Liver (tissue), 9 donors: ENCODE results near the gene KLF13. TPM values are rescaled to one million over a fixed set of nuclear protein-coding genes. Genes with fewer than 3 reads are reported as not detected.

Source experiments
- DNase-seq: peaks from one replicate; pipeline ENCODE4 v3.0.0-alpha.2; 2017; ENCODE audit warnings: low spot score
- H3K27ac ChIP-seq, 2 donors: one replicate each; pipeline ENCODE4 v1.7.0; 2013; ENCODE audit warnings: inconsistent platforms in 2 of 2, low read length in 2 of 2, control low read depth in 1 of 2, low read depth in 1 of 2, mild to moderate bottlenecking in 1 of 2
- H3K27me3 ChIP-seq, 4 donors: one replicate each; pipeline versions ENCODE4 v1.6.1 to v1.7.0; 2013; ENCODE audit warnings: low read length in 3 of 4, inconsistent platforms in 1 of 4, mild to moderate bottlenecking in 1 of 4, moderate library complexity in 1 of 4; ENCODE audit not compliant: control insufficient read depth in 4 of 4, insufficient read depth in 4 of 4
- H3K36me3 ChIP-seq, 4 donors: one replicate each; pipeline versions ENCODE4 v1.6.1 to v1.7.0; 2013; ENCODE audit warnings: low read length in 3 of 4, mild to moderate bottlenecking in 3 of 4, low read depth in 1 of 4, moderate library complexity in 1 of 4; ENCODE audit not compliant: control insufficient read depth in 4 of 4, insufficient read depth in 3 of 4
- H3K4me1 ChIP-seq, 4 donors: one replicate each; pipeline versions ENCODE4 v1.6.1 to v1.7.0; 2013; ENCODE audit warnings: low read length in 3 of 4, mild to moderate bottlenecking in 3 of 4, moderate library complexity in 1 of 4; ENCODE audit not compliant: control insufficient read depth in 4 of 4, insufficient read depth in 4 of 4
- H3K4me3 ChIP-seq, 3 donors: one replicate each; pipeline versions ENCODE4 v1.6.1 to v1.7.0; 2013; ENCODE audit warnings: low read length in 3 of 3, control low read depth in 1 of 3, low read depth in 1 of 3, mild to moderate bottlenecking in 1 of 3
- H3K9ac ChIP-seq, 2 donors: one replicate each; pipeline ENCODE4 v1.7.0; 2013; ENCODE audit warnings: low read length in 2 of 2, mild to moderate bottlenecking in 2 of 2, moderate library complexity in 2 of 2, control low read depth in 1 of 2, low read depth in 1 of 2
- H3K9me3 ChIP-seq, 4 donors: one replicate each; pipeline versions ENCODE4 v1.6.1 to v1.7.0; 2013; ENCODE audit warnings: low read length in 3 of 4; ENCODE audit not compliant: control insufficient read depth in 4 of 4
- FOXA1 ChIP-seq: IDR thresholded peaks from 2 replicates; pipeline ENCODE4 v1.6.1; 2016; ENCODE audit warnings: antibody characterized with exemption
- GABPA ChIP-seq, 2 donors: IDR thresholded peaks in 1 of 2; conservative IDR thresholded peaks in 1 of 2; 2 replicates each; pipeline ENCODE4 v1.6.1; 2016; ENCODE audit warnings: antibody characterized with exemption in 2 of 2, mild to moderate bottlenecking in 1 of 2, moderate library complexity in 1 of 2
- JUND ChIP-seq, 2 donors: IDR thresholded peaks; 2 replicates each; pipeline ENCODE4 v1.6.1; 2016; ENCODE audit warnings: antibody characterized with exemption in 2 of 2
- RAD21 ChIP-seq, 2 donors: IDR thresholded peaks; 2 replicates each; pipeline ENCODE4 v1.6.1; 2016; ENCODE audit warnings: antibody characterized with exemption in 2 of 2, mild to moderate bottlenecking in 2 of 2
- REST ChIP-seq: IDR thresholded peaks from 2 replicates; pipeline ENCODE4 v1.6.1; 2016; ENCODE audit warnings: antibody characterized with exemption, mild to moderate bottlenecking
- SP1 ChIP-seq: IDR thresholded peaks from 2 replicates; pipeline ENCODE4 v1.6.1; 2018; ENCODE audit warnings: antibody characterized with exemption, mild to moderate bottlenecking
- ZBTB33 ChIP-seq: IDR thresholded peaks from 2 replicates; pipeline ENCODE4 v1.6.1; 2016; ENCODE audit warnings: antibody characterized with exemption
- WGBS: extraction: QIAGEN DNeasy Blood & Tissue Kit; methylation state at CpG from one replicate; pipeline ENCODE4 v1.1.7; 2013; 5-methylcytosine and 5-hydroxymethylcytosine counted together
- polyA plus RNA-seq, 2 donors: library from polyadenylated mRNA; stranded (reverse) in 1 of 2; unstranded in 1 of 2; fragments of 200-250 nt in 1 of 2; fragments of >200 nt in 1 of 2; fragmentation: Nextera tagmentation in 1 of 2; extraction: Ambion mirVana in 1 of 2; gene quantifications; one replicate each; pipeline versions ENCODE4 v1.2.1 to v1.2.3, GENCODE V29; 2013 to 2015
- total RNA-seq, 2 donors: library from RNA; depleted of rRNA; stranded (reverse); fragments of >200 nt; gene quantifications; one replicate each; pipeline ENCODE4 v1.2.3, GENCODE V29; 2014
- TF ChIP-seq, protein P1 (sequence below): IDR thresholded peaks from 2 replicates; pipeline ENCODE4 v1.6.1; 2016; ENCODE audit warnings: antibody characterized with exemption
- TF ChIP-seq, protein P2 (sequence below): fragments of 150-350 bp; IDR thresholded peaks from 2 replicates; pipeline ENCODE4 v1.5.1; 2017; ENCODE audit warnings: improper control_type of control experiment, low read depth, low read length; ENCODE audit not compliant: missing input control
- donor health status: healthy.
- donor health status: healthy.
- donor health status: healthy.
- donor health status: healthy.
- donor health status: healthy.

Gene KLF13
- total and polyA plus RNA-seq, 4 donors: 17.4 to 77.1 (median 57.5) TPM

DNA sequence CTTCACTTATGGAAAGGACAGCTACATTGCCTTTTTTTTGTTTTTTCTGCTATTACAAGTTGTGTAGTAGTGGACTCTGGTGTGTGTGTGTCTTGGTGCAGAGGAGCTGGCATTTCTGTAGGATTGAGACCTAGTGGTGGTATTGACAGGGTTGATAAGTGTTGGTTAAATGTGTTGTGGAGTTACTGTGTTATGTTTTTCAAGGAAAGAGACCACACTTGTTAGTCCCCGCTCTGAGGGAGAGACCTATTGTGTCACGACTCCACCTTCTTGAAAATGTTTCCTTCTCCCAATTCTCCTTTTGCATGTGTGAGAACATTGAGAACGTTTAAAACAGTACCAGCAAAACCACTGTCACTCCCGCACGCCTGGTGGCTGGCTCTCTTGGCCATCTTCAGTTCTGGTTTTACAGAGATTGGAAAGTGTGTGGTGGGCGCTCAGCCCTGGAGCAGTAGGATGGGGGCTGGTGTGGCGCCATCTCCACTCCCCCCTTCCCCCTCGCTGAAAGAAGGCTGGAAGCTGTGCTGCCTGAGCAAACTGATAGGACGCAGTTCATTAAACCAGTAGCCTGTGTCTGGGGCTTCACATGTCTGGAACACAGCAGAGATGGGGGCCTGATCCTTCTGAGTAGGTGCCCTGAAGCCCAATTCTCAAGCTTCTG, 5.5 kb downstream of the KLF13 start:
- no peak overlapping the region for H3K4me3 ChIP-seq
- WGBS: 74% methylated on average over 9 of the region's 9 CpGs
- TF ChIP-seq JUND (IDR thresholded peaks at IDR 0.05) (no peak), SP1 (no peak), GABPA (IDR thresholded peaks at IDR 0.05 in 1 of 2, conservative IDR thresholded peaks at IDR 0.05 in 1 of 2) (no peak), RAD21 (IDR thresholded peaks at IDR 0.05) (no peak), REST (no peak)
- TF ChIP-seq, protein P1, sequence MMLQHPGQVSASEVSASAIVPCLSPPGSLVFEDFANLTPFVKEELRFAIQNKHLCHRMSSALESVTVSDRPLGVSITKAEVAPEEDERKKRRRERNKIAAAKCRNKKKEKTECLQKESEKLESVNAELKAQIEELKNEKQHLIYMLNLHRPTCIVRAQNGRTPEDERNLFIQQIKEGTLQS: no peak
- H3K36me3 ChIP-seq: no peaks in the 10 kb centered on the region
- no peak for DNase-seq
- no peaks in the 10 kb centered on the region for H3K9me3 ChIP-seq
- H3K9ac ChIP-seq: no peak overlapping the region
- H3K27ac ChIP-seq: no peak overlapping the region
- H3K4me1 ChIP-seq: peaks cover 41 to 73% (median 67%) of the 10 kb centered on the region in 4 donors
- no peaks in the 10 kb centered on the region for H3K27me3 ChIP-seq

GRCh38 chr15:31332681-31333071, 6.0 kb downstream of the KLF13 start:
- TF ChIP-seq, protein P2, sequence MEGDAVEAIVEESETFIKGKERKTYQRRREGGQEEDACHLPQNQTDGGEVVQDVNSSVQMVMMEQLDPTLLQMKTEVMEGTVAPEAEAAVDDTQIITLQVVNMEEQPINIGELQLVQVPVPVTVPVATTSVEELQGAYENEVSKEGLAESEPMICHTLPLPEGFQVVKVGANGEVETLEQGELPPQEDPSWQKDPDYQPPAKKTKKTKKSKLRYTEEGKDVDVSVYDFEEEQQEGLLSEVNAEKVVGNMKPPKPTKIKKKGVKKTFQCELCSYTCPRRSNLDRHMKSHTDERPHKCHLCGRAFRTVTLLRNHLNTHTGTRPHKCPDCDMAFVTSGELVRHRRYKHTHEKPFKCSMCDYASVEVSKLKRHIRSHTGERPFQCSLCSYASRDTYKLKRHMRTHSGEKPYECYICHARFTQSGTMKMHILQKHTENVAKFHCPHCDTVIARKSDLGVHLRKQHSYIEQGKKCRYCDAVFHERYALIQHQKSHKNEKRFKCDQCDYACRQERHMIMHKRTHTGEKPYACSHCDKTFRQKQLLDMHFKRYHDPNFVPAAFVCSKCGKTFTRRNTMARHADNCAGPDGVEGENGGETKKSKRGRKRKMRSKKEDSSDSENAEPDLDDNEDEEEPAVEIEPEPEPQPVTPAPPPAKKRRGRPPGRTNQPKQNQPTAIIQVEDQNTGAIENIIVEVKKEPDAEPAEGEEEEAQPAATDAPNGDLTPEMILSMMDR: no peak
- TF ChIP-seq REST (no peak), FOXA1 (no peak), ZBTB33 (no peak)
- Histone ChIP-seq H3K27me3 (no peaks in the 10 kb centered on the region), H3K27ac (no peak overlapping the region), H3K9me3 (no peaks in the 10 kb centered on the region), H3K36me3 (no peaks in the 10 kb centered on the region), H3K9ac (no peak overlapping the region), H3K4me3 (no peak overlapping the region), H3K4me1 (peaks cover 41 to 79% (median 73%) of the 10 kb centered on the region in 4 donors)
- no peak for DNase-seq
- 89% methylated on average over 1 of the region's 1 CpG for WGBS
